Measurements from ENCODE around the gene SLC22A23.

SLC22A23 gene

DNA sequence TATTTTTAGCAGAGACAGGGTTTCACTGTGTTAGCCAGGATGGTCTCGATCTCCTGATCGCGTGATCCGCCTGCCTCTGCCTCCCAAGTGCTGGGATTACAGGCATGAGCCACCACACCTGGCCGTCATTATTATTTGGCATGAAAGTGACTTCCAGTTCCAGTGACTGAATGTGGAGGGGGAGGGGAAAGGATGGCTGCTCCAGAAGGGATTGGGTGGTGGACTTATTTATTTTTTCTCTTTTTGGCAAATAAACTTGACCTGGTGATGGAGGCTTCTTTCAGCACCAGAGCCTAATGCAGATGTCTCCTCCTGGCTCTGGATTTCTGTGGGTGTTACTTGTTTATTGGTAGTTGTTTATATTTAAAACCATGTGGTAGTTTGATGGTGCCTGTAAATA is 16.9 kb upstream of the SLC22A23 start:
- DNase-seq (ENCODE audit: low read depth in 2 of 2), result no peak

DNA sequence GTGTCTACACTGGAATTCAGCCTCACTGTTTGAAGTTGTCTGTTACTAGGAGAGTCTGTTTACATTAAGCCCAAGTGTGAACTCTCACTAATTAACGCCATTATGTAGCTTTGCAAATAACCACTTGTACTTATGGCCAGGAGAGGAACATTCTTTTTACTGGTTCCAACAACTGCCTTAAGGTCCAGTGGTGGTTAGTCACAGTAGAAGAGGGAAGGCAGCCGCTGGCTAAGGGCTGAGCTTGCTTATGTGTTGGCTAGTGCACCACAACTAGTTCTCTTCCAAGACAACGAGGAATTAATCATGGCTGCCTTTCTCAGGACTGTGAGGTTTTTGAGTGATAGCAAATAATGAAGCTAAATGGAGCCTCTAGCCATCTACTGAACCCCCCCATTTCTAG is 14.9 kb upstream of the SLC22A23 start:
- no peak for DNase-seq (ENCODE audit: low read depth in 2 of 2)

- DNase-seq (ENCODE audit: low read depth in 2 of 2), result no peak
These were observed 14.4 kb upstream of the SLC22A23 start for GRCh38 chr6:3471286-3471685.

- DNase-seq (ENCODE audit: low read depth in 2 of 2), result no peak
These were observed 11.7 kb upstream of the SLC22A23 start for GRCh38 chr6:3468585-3468984.

GRCh38 chr6:3467996-3468395 is 11.1 kb upstream of the SLC22A23 start:
- DNase-seq (ENCODE audit: low read depth in 2 of 2), result no peak

DNA sequence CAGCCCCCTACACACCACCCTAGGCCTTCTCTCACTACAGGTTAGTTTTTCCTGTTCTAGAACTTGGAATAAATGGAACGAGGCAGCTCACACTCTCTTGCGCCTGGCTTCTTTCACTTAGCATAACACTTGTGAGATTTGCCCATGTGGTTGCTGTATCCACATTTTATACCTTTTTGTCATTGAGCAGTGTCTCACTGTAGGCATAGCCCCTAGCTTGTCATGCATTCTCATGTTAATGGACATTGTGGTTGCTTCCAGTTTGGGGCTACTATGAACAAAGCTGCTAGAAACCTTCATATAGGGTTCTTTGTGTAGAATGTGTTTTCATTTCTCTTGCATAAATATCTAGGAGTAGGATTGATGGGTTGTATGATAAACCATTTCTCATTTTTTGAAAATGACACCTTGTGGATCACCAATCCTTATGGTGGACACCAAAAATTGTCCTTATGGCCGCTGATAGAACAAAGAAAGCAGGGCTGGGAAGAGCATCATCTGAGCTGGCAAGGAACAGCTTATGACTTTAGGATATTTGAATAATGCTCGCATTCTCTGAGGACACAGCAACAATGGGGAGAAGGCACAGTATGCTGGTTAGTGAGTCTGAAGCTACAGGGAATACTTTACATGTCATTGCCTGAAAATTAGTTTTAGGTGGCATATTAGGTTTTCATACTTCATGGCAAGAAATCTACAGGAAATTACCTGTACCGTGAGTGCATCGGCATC is 9.8 kb upstream of the SLC22A23 start:
- no peak for DNase-seq (ENCODE audit: low read depth in 2 of 2)

GRCh38 chr6:3460253-3460652 is 3.4 kb upstream of the SLC22A23 start:
- DNase-seq (ENCODE audit: low read depth in 2 of 2), result no peak

- DNase-seq (ENCODE audit: low read depth in 2 of 2), result no peak
These were observed 2.0 kb upstream of the SLC22A23 start for GRCh38 chr6:3458706-3459421.

- no peak for DNase-seq (ENCODE audit: low read depth in 2 of 2)
These were observed 1.1 kb upstream of the SLC22A23 start for GRCh38 chr6:3457710-3458602.

- no peak for DNase-seq (ENCODE audit: low read depth in 2 of 2)
These were observed 404 bp downstream of the SLC22A23 start for GRCh38 chr6:3456395-3456897.

- DNase-seq (ENCODE audit: low read depth in 2 of 2), result no peak
These were observed 1.1 kb downstream of the SLC22A23 start for GRCh38 chr6:3455569-3456394.

- DNase-seq (ENCODE audit: low read depth in 2 of 2), result no peak
These were observed 1.7 kb downstream of the SLC22A23 start for GRCh38 chr6:3455147-3455568.

DNA sequence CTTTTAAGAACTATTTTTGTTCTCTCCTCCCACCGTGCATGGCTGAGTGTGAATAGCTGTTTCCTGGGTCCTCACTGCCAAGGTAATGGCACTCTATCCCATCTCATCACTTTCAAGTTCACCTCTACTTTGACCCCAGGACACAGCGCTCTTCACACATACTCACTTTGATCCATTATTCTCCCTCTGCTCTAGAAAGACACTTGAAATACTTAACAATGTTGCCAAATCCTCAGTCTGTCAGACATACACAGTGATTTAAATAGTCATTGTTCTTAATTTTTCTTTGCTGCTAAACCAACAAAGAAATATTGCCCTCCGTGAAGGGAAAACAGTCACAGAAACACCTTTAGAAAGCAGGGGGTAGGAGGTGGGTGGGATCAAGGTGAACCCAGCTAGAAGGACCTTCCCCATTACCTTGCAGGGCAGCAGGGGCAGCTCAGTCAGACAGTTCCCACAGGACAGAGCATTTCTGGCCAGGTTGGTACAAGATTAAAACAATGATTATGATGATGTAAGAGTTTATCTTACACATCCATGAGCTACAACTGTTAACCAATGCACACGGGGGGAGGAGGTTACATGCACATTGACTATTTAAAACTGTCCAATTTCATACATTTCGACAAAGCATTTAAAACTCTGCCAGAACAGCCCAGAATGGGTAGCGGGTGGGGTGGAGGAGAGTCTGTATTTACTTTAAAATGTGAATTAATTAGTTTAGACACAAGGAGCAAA is 2.4 kb downstream of the SLC22A23 start:
- DNase-seq (ENCODE audit: low read depth in 2 of 2), result no peak

GRCh38 chr6:3453413-3454272 is 3.2 kb downstream of the SLC22A23 start:
- no peak for DNase-seq (ENCODE audit: low read depth in 2 of 2)

DNA sequence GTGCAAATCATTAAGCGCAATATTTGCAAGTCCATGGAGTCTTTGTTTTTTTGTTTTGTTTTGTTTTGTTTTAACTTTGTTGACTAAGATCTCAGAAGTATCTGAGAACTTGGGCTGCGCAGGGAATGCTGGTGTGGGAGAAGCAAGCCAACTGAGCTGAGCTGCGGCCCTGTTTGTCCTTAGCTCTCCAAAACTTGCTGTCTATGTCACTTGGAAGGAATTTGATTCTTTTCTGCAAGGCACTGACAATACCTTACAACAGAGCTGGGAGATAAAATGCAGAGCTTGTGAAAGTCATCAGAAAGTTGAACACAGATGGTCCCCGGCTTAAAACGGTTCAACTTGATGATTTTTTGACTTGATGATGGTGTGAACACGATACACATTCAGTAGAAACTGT is 5.4 kb downstream of the SLC22A23 start:
- DNase-seq (ENCODE audit: low read depth in 2 of 2), result no peak

- DNase-seq (ENCODE audit: low read depth in 2 of 2), result no peak
These were observed 6.0 kb downstream of the SLC22A23 start for GRCh38 chr6:3450888-3451287.

- no peak for DNase-seq (ENCODE audit: low read depth in 2 of 2)
These were observed 7.0 kb downstream of the SLC22A23 start for GRCh38 chr6:3449750-3450305.

DNA sequence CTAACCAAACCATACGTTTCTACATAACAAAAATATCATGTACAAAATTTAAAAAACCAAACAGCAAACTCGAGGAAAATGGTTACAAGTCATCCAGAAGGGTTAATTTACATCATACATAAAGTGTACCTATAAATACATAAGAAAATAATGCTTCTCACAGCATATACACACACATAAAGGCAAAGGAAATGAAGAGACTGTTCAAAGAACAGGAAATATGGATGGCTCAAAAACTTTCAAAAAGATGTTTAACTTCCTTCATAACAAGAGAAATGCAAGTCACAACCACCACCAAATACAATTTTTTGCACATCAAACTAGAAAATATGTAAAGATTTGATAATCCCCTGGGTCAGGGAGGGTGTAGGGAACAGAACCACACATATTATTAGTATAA is 7.5 kb downstream of the SLC22A23 start:
- no peak for DNase-seq (ENCODE audit: low read depth in 2 of 2)

DNA sequence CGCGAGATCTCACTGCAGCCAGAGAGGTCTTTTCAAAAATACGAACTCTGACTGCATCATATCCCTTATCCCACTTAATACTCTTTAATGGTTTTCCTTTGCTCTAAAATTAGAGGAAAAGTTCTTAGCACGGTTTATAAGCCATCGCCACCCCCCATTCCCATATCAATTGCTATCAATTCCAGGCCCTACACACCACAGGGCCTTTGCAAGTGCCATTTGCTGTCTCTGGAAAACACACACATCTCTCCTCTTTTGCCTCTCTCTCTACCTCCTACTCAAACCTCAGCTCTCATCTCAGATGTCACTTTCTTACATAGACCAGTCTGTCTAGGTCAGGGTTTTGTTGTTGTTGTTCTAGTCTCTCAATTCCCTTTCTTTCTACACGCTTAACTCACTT is 9.8 kb downstream of the SLC22A23 start:
- no peak for DNase-seq (ENCODE audit: low read depth in 2 of 2)

Data from fibroblast of skin of left quadriceps (primary cell).